OCI-LY7 (cell line): ENCODE results near the gene CDH3.

ENCODE experiments used
- EZH2phosphoT487 ChIP-seq: fragments of 200-600 bp; sonication (generic); IDR thresholded peaks from 2 replicates; pipeline ENCODE4 v1.6.1; 2018; ENCODE audit warnings: low read depth, borderline replicate concordance, mild to moderate bottlenecking, mixed run types, antibody characterized with exemption, low read length, moderate library complexity, mixed read lengths
- TF ChIP-seq, protein P1 (sequence below): fragments of 200-600 bp; sonication (generic); conservative IDR thresholded peaks from 2 replicates; pipeline ENCODE4 v1.5.1; 2014; ENCODE audit warnings: mild to moderate bottlenecking, antibody characterized with exemption, low read length, moderate library complexity, mixed read lengths

DNA sequence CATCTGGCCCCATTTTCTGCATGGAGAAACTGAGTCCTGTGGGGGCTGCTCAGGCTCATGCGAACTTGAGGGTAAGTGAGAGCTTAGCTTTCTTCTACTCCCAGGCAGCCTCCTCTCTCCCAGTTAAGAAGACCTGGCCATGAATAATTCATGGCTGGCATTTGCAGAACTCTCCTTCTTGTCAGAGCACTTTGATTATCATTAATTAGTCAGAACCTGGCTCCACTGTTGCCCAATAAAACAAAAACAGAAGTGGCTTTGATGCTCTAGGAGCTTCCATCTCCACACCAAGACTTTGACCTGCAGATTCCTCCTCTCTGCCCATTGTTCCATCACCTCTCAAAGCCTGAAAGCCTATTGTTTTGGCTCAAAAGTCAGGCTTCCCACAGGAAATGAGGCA lies 45.5 kb upstream of the CDH3 start:
- TF ChIP-seq, protein P1, sequence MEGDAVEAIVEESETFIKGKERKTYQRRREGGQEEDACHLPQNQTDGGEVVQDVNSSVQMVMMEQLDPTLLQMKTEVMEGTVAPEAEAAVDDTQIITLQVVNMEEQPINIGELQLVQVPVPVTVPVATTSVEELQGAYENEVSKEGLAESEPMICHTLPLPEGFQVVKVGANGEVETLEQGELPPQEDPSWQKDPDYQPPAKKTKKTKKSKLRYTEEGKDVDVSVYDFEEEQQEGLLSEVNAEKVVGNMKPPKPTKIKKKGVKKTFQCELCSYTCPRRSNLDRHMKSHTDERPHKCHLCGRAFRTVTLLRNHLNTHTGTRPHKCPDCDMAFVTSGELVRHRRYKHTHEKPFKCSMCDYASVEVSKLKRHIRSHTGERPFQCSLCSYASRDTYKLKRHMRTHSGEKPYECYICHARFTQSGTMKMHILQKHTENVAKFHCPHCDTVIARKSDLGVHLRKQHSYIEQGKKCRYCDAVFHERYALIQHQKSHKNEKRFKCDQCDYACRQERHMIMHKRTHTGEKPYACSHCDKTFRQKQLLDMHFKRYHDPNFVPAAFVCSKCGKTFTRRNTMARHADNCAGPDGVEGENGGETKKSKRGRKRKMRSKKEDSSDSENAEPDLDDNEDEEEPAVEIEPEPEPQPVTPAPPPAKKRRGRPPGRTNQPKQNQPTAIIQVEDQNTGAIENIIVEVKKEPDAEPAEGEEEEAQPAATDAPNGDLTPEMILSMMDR: no peak
- TF ChIP-seq EZH2phosphoT487: no peak
